Stimulated activated CD4-positive, alpha-beta T cell treated with anti-CD3 and anti-CD28 coated beads, Interleukin-2, amount 100 ng/mL, for 48 hours (primary cell): ENCODE data around the gene FMN2.

Experiments
- DNase-seq, 2 donors: peaks; one replicate each; pipeline ENCODE4 v3.0.0-alpha.2; 2020

Gene FMN2

DNA sequence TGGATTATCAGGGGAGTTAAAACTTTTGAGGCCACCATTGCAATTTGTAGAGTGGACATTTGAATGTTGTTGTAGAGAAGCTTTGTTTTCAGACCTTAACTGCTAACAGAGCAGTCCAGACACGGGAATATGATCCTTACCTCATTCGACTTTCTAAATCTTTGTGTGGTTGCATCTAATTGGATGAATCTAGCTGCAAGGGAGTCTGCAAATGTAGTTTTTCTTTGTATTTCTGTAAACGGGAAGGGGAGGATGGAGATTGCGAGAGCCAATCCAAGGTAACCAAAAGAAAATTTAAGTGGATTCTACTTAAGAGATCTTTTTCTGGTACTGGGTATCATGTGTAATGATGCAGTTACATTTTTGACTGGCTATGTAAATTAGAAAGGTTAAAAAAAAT lies 110.2 kb downstream of the FMN2 start:
- no peak for DNase-seq

DNA sequence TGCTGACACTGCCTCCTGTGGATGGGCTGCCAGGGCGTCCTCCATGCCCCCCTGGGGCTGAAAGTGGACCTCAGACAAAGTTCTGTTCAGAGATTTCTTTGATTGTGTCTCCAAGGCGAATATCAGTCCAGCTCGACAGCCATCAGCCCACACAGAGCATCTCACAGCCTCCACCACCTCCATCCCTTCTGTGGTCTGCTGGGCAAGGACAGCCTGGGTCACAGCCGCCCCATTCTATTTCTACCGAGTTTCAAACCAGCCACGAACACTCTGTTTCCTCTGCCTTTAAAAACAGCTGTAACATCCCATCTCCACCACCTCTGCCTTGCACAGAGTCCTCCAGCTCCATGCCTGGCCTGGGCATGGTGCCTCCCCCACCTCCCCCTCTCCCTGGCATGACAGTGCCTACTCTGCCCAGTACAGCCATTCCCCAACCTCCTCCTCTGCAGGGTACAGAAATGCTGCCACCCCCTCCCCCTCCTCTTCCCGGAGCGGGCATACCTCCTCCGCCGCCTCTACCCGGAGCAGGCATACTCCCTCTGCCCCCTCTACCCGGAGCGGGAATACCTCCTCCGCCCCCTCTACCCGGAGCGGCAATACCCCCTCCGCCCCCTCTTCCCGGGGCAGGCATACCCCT lies 115.5 kb downstream of the FMN2 start:
- DNase-seq, result no peak

DNA sequence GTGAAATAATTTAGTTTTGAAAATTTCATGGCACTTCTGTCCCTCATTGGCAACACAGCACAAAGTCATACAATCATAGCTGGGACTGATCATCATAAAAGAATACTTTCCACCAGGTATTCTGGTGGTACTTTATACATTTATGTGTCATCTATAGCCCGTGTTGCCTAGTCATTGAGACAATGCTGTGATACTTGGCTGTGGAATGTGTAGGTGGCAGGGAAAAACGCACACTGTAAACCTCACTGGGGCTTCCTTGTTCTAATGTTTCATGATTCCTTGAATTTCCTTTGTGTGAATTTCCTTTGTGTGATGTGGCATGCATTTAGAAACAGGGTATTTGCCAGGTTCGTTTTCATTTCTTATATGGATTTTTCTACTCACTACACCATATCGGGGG lies 118.3 kb downstream of the FMN2 start:
- DNase-seq, result no peak

DNA sequence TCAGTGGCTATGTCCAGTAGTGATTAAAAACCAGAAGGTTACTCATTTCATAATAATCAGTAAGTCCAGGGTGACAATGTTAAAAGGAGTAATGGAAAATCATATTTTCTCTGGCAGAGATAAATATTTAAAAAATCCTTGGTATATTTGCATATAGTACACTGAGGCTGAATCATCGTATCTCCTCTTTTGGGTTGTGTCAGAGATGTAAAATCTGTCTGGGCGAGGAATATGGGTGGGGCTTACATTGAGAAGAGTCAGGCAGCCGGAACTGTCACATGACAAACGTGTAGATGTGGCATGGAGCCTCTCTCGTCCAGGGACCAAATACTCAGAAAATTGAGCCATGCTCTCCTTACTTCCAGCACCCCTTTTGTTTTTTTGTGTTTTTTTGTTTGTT lies 120.9 kb downstream of the FMN2 start:
- DNase-seq, result no peak

DNA sequence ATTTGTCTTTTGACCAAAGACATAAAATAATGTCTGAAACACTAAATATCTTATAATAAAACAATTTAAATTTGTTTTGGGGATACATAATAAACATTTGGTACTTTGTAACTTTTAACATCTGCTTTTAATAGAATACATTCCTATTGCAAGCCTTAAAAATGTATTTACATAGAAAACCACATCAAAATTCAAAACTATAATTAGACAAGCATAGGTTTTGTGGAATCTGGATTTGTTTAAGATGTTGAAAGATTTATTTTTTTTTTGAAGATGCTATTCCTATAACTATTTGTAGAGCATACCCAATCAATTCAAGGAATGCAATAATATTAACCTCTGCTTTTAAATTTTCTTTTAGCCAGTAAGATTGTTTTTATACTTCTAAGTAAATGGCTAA lies 125.7 kb downstream of the FMN2 start:
- no peak for DNase-seq

DNA sequence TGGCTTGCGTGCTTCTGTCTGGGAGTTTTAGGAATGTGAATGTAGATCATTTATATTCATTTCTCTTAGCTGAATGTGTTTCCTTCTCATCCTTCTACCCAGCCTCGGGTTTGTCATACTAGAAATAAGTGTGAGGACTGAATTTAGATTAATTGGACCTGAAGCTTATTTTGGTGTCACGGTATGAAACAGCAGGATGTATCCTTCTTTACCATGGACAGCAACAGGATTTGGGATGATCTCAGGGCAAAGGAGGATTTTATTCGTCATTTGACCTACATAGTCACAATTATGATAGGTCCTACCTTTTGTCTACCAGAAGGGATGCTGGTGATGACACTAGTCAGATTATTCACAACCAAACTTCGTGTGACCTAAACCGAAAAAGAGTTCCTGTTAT lies 127.4 kb downstream of the FMN2 start:
- DNase-seq, result no peak

DNA sequence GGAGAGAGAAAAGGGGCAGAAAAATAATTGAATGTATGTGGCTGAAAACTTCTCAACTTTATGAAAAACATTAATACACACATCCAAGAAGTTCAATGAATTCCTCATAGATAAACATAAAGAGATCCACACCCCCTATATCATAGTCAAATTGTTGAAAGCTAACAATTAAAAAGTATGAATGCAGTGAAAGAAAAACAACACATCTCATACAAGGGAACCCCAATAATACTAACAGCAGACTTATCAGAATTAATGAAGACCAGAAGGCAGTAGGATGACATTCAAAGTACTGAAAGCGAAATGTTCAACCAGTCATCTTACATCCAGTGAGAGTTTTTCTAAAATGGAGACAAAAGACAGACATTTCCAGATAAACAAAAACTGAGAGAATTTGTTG lies 134.4 kb downstream of the FMN2 start:
- DNase-seq, result no peak

DNA sequence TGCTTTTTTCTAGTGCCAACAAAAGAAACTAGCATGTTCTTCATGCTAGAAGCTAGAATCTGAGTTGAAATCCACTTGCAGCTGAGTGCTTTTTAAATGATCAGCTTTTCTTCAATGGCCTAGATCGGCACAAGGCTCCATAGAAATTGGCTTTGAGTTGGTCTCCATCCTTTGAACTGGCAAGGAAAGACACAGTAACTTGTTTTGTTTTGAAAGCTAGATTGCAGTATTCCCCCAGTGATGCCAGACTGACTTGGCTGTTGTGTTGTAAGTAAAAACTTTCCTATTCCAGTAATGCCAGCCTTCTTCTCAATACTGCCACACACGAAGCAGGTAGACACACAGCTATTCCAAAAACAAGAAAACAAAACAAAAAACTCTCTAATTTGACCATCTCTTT lies 139.1 kb downstream of the FMN2 start:
- DNase-seq, result no peak

DNA sequence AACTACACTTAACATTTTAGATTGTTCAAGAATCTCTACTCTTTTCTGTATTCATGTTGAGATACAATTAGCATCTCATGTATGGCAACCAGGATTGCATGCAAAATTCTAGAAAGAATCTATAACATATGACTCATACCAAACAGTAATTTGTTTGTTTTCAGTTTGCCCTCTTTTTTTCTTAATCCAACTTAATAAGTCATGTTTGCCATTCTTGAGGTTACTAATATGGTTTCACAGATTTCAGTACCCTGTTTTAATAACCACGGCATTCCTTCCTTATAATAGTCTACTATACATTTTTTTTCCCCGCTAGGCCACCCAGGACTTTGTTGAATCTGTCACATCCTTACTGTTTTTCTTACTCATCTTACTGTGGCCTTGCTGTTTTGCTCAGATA lies 140.8 kb downstream of the FMN2 start:
- DNase-seq, result no peak

DNA sequence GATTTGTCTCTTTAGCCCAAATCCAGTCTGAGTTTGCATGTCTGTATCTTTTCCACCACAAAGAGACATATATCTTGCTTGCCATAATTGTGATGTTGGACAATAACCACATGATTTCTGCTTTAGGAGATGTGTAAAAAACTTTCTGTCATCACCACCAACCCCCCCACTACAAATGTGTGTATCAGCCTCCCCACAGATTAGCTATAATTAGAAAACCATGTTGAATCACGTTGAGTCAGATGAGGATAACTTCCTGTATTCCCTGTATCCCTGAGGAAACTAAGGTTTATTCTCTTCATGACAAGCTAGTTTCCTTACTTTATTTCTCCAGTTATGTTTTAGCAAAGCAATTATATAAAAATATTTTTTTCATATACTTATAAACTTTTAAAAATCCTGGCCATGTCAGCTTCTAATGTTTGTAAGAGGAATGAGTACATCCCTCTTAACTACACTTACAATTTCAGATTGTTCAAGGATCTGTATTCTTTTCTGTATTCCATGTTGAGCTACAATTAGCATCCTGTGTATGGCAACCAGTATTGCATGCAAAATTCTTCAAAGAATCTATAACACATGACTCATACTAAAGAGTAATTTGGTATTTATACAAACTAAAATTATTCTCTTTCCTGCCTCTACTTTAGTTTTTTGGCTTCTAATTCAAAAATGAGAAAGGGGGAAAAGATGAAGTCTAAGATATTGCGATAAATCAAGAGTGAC lies 143.0 kb downstream of the FMN2 start:
- DNase-seq, result no peak

DNA sequence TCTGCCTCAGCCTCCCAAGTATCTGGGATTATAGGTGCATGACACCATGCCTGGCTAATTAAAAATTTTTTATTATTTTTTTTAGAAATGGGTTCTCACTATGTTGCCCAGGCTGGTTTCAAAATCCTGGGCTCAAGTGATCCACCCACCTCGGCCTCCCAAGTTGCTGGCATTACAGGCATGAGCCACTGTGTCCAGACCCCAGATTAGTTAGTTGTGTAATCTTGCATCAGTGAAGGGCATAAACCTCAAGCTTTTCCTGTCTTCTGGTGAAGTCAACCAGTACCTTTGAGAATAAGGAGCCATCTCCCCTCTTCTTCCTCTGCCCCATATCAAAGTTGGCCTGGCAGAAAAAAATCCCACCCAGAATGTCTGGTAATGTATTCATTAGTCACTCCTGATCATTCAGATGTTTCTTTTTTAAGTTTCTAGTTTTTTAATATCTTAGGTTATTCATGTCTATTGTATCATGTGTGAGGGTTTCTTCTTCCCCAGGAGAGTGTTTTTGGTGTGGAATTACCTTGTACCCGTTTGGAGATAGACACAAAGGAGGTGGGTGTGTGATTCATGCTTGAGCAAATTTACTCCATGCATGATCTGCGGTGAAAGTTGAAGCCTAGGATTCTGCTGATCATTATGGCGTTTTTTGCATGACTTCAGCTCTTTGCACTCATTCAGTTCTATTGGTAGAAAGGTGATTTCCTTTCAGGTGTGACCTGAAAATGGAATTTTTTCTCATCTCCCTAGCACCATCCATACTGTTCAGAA lies 144.0 kb downstream of the FMN2 start:
- DNase-seq, result no peak

DNA sequence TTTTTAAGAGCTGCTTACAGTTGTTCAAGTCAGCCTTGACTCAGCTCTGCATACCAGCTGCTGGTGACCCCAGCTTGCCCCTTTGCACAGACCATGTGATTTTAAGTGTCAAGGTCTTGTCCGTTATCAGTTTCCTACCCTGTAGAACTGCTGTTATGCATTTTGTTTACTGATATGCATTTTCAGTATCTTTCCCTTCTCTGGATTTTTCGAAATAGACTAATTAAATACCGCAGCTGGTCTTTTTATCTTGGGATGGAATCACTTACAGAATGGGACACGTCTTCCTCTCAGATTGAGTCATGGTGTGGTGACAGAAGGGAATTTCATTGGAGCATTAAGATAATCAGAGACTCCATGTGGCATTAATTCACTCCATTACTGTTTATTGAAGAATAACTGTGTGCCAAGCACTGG lies 145.6 kb downstream of the FMN2 start:
- DNase-seq, result no peak

DNA sequence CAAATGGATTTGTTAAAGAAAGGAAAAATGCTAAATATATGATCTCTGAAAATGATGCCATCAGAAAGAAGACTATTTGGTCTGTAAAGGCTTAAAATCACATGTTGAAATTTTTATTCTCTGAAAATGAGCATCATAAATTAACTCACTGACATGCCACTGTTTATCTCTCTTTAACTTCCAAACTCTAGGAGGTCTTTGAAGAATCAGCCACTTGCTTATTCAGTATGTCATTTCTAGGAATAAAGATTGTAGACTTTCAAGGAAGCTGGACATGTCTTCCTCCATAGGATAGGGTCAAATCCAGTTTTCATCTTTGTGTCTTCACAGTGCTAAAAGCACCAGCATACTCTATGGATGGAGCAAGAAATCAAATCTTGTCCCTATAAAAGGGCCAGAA lies 147.6 kb downstream of the FMN2 start:
- no peak for DNase-seq

DNA sequence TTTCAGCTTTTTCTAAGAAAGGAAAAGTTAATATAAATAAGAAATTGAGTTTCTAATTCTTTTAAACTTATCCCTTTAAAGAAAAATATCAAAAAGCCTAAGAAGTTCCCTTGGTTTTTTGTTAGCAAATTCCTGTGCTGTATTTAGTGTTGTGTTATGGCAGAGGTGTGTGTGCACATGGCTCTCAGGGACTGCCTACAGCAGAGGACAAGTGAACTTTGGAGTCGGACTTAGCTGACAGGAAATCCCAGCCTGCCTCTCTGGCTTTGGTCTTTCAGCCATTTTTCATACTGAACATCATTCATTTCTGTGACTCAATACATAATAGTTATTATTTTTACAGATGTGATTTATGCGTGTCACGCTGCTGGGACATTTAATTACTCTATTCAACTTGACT lies 149.6 kb downstream of the FMN2 start:
- DNase-seq, result no peak

DNA sequence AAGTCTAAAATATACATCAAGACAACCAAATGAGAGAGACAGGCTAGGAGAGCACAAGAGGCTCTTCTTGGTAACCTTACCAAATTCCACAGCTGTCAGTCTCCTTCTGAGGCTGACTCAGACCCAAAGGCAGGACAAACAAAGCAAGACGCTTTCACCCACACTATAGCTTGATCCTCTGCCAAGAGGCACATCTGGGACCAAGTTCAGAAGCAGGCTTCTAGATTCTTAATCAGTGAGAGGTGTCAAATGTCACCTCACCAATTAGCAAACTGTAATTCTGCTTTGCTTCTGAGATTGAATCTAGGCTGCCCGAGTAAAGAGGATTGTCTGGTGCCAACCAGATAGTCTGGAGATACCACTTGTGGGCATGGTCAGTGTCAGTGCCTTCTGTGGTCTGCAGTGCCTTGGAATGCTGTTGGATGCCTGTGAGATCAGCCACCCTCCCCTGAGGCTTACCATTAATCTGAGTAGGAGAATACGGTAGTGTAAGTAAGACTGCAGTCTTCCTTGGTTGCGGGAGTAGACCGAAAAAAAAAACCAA lies 151.0 kb downstream of the FMN2 start:
- no peak for DNase-seq

DNA sequence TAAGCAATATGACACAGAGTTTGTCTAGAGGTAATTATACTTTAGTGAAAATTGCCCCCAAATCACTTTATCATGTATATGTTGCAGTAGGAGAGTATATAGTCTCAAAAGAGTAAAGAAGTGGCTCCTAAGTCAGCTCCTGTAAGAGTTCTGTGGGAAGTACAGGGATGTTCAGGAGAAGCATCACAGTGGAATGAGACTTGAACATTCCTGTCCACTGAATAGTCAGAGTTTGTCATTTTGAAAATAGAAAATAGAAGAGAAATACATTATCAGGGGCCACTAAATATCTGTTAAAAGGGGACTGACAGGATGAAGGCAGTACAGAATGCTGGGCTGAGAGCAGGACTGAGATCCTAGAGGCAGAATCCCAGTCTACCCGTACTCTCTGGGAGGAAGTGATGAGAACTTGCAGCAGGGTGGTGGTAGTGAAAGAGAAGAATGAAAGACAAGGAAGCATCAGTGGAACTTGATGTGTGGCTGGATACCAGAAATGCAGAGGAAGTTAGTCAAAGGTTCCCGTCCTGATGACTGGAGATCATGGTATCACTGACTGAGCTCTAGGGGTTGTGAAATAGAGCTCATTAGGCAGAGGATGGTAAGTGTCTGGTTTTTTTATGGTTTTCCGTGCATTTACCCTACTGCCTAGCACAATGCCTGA lies 153.4 kb downstream of the FMN2 start:
- DNase-seq, result no peak

DNA sequence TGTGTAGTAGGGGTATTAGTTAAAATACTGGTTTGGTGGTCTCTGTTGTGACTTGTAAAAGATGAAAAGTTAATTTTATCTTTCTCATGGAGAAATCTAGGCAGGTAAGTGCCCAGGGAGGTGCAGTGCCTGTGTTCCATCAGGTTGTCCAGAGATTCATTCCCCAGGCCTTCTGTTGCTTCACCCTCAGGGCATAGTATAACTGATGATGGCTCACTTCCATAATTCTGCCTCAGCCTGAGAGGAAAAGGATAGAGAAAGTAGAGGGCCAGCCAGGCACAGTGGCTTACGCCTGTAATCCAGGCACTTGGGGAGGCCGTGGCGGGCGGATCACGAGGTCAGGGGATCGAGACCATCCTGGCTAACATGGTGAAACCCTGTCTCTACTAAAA lies 153.9 kb downstream of the FMN2 start:
- DNase-seq, result no peak

DNA sequence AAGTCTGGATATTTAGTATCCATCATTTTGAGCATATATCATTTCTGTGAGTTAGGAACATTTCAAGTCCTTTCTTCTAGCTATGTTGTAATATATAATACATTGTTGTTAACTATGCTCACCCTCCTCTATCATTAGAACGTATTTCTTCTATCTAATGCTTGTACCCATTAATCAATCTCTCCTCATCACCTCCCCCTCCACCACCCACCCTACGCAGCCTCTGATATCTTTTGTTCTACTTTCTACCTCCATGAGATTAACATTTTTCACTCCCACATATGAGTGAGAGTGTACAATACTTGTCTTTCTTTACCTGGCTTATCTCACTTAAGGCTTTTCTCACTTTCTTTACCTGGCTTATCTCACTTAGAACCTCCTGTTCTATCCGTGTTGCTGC lies 156.2 kb downstream of the FMN2 start:
- DNase-seq, result no peak

DNA sequence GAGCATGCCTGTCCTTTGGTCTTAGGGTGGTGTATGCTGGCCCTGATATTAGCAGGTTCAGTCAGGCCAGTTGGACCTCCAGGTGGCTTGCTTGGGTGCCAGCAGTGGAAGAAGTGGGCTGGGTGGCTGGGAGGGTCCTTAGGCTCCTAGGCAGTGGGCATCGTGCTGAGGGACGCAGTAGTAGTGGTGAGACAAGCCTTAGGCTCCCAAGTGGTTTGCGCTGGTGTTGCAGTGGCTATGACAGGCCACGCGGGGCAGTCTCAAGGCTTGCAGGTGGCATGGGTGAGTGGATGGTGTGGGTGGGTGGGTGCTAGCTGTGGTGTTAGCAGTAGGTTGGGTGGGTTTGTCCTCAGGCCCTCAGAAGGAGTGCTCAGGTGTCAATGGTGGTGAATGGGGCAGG lies 162.3 kb downstream of the FMN2 start:
- no peak for DNase-seq

DNA sequence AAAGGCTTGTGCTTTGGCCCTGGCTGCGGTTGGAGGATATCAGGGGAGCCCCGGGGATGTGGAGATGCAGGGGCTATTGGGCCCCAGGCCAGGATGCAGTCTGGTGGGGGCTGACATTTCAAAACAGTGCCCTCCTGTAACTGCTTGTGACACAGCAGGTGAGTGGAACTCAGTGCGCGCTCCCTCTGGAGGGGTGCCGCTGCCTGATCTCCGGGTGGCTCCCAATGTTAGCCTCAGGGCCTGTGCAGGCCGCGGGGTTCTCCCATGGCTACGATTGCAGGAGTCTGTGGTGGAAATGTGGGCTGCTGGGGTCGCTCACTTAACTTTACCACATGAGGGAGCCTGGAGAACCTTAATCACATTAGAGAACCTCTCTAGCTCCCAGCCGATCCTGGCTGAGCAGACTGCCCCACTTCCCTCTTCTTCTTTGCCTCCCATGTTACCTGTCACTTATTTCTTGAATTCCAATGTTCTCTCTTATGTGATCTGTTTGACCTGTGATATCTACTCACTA lies 163.2 kb downstream of the FMN2 start:
- DNase-seq, result no peak

DNA sequence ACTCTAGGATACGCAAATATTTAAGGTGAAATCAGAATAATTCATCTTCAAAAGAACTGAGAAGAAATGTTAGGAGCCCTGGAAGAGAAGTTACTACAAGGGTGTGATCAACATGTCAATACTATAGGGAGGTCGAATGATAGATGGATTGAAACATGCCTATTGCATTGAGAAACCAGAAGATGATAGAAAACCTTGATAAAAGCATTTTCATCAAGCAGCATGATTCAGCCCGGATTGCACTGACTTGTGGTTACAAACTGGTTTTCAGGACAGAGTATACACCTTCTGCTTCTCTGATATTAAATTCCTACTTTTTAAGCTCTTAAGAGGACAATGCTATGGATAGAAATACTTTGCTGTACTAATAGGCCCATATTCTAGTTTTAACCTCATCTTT lies 164.2 kb downstream of the FMN2 start:
- no peak for DNase-seq

DNA sequence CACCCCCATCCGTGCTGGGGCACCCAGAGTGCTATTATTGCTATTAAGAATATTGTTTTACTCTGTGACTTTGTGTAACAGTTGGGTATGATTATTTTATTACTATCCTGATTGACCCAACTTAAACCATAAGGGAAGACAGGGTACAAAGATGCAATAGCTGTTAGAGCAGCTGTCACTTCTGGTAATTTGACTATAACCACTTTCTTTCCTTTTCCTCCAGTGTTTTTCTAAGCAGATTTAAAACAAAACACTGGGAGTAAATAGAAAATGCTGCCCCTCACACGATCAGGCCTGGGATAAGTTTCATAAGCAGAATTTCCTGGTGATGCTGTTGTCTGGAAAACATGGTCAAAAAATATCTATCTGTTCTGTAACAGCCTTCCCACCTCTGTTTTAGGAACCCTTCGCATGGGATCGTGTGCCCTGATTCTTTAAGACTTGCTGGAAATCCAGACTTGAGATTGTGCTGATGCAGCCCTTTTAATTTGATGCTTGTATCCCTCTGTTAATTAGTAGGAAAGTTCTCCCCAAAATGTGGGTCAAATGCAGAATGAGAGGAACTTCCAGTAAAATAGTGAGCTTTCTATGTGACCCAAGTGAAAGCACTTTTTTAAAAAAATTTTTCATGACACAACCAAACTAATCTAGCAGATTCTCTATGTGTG lies 165.3 kb downstream of the FMN2 start:
- DNase-seq, result no peak

DNA sequence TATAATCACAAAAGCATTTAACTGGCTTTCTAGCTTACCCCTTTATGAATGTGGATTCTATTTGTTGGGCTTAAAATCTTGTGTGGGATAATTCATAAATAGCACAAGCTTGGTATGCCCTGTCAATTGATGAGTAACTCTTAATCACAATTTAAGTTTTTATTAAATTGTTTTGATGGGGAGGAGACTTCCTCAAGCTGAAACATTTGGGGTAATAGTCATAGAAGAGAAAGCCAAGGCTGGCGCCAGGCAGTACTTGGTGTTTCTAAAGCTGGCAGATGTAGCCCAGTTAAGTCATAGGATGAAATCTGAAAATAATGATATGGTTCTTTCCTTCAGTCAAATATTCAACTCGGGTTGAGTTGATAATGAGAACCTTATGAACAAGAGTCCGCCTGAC lies 167.2 kb downstream of the FMN2 start:
- no peak for DNase-seq
